Smooth muscle cell (in vitro differentiated cells): ENCODE results near the gene EPC2. TPM values are rescaled to one million over a fixed set of nuclear protein-coding genes. Genes with fewer than 3 reads are reported as not detected.

Experiments
- DNase-seq: peaks from one replicate; lab custom pipeline; 2025; ENCODE audit not compliant: unreplicated experiment; lab: John Stamatoyannopoulos, UW
- H2AFZ ChIP-seq: fragments of 200-600 bp; sonication (generic); 2 replicates; pipeline ENCODE4 v1.6.0; 2016; ENCODE audit warnings: antibody characterized with exemption, low read depth, mild to moderate bottlenecking
- H3F3A ChIP-seq: fragments of 200-600 bp; sonication (generic); 2 replicates; pipeline ENCODE4 v1.6.0; 2017; ENCODE audit warnings: antibody characterized with exemption, low read depth
- H3K27ac ChIP-seq: fragments of 200-600 bp; sonication (generic); 2 replicates; pipeline ENCODE4 v1.5.1; 2016; ENCODE audit warnings: low read depth, mild to moderate bottlenecking
- H3K27me3 ChIP-seq: fragments of 200-600 bp; sonication (generic); 2 replicates; pipeline ENCODE4 v1.6.1; 2016; ENCODE audit warnings: low read depth, mild to moderate bottlenecking
- H3K36me3 ChIP-seq: fragments of 200-600 bp; sonication (generic); 2 replicates; pipeline ENCODE4 v1.5.1; 2016; ENCODE audit warnings: low read depth
- H3K4me1 ChIP-seq: fragments of 200-600 bp; sonication (generic); 2 replicates; pipeline ENCODE4 v1.5.1; 2016; ENCODE audit warnings: low read depth
- H3K4me2 ChIP-seq: fragments of 200-600 bp; sonication (generic); 2 replicates; pipeline ENCODE4 v1.6.0; 2016; ENCODE audit warnings: mild to moderate bottlenecking
- H3K4me3 ChIP-seq: fragments of 200-600 bp; sonication (generic); 2 replicates; pipeline ENCODE4 v1.5.1; 2016; ENCODE audit warnings: mild to moderate bottlenecking
- H3K79me2 ChIP-seq: fragments of 200-600 bp; sonication (generic); 2 replicates; pipeline ENCODE4 v1.6.0; 2016; ENCODE audit warnings: low read depth, mild to moderate bottlenecking
- H3K9ac ChIP-seq: fragments of 200-600 bp; sonication (generic); 2 replicates; pipeline ENCODE4 v1.6.0; 2016; ENCODE audit warnings: low read depth
- H3K9me3 ChIP-seq: fragments of 200-600 bp; sonication (generic); replicated peaks from 2 replicates; pipeline ENCODE4 v1.5.1; 2016; ENCODE audit warnings: low read depth
- H4K20me1 ChIP-seq: fragments of 200-600 bp; sonication (generic); 2 replicates; pipeline ENCODE4 v1.6.0; 2016; ENCODE audit warnings: low read depth
- WGBS: methylation state at CpG from one replicate; pipeline ENCODE4 v1.1.7; 2016; ENCODE audit warnings: low lambda C conversion rate; 5-methylcytosine and 5-hydroxymethylcytosine counted together
- polyA plus RNA-seq: library from polyadenylated mRNA; unstranded; fragments of >200 nt; fragmentation: Nextera tagmentation; extraction: Ambion mirVana; gene quantifications from 2 replicates; pipeline ENCODE4 v1.2.1, GENCODE V29; 2016
- small RNA-seq: library from RNA; depleted of rRNA; stranded (forward); fragments of <200 nt; gene quantifications from one replicate; pipeline ENCODE3, GENCODE V24; 2014
- total RNA-seq: library from RNA; depleted of rRNA; stranded (reverse); fragments of >200 nt; gene quantifications from 2 replicates; pipeline ENCODE4 v1.2.3, GENCODE V29; 2014
- TF ChIP-seq, protein P1 (sequence below): fragments of 200-600 bp; sonication (generic); IDR thresholded peaks from 2 replicates; pipeline ENCODE4 v1.5.1; 2017; ENCODE audit warnings: borderline replicate concordance, mild to moderate bottlenecking, antibody characterized with exemption; ENCODE audit not compliant: insufficient read depth, poor library complexity, severe bottlenecking

EPC2 gene
- total and polyA plus RNA-seq, 2 experiments from 2014 or later, result 2.7 to 26.7 TPM

DNA sequence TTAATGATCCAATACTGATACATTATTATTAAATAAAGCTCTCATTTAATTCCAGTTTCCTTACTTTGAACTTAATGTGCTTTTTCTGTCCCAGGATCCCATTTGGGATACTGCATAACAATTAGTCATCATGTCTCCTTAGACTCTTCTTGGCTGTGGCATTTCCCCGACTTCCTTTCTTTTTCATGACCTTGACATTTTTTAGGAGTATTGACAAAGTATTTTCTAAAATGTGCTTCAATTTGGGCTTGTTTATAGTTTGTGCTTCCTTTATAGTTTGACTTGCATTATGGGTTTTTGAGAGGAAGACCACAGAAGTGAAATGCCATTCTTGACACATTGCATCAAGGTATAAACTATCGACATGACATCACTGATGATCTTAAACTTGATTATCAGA lies 184.4 kb downstream of the EPC2 start:
- H3K4me2 ChIP-seq, result no peak overlapping the region
- TF ChIP-seq, protein P1, sequence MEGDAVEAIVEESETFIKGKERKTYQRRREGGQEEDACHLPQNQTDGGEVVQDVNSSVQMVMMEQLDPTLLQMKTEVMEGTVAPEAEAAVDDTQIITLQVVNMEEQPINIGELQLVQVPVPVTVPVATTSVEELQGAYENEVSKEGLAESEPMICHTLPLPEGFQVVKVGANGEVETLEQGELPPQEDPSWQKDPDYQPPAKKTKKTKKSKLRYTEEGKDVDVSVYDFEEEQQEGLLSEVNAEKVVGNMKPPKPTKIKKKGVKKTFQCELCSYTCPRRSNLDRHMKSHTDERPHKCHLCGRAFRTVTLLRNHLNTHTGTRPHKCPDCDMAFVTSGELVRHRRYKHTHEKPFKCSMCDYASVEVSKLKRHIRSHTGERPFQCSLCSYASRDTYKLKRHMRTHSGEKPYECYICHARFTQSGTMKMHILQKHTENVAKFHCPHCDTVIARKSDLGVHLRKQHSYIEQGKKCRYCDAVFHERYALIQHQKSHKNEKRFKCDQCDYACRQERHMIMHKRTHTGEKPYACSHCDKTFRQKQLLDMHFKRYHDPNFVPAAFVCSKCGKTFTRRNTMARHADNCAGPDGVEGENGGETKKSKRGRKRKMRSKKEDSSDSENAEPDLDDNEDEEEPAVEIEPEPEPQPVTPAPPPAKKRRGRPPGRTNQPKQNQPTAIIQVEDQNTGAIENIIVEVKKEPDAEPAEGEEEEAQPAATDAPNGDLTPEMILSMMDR, result no peak
- no peaks in the 10 kb centered on the region for H3K27me3 ChIP-seq
- 90% methylated on average over 2 of the region's 2 CpGs for WGBS
- H3K79me2 ChIP-seq, result no peaks in the 10 kb centered on the region
- no peak overlapping the region for H3K9ac ChIP-seq
- no peak for DNase-seq
- no peaks in the 10 kb centered on the region for H3K9me3 ChIP-seq
- no peaks in the 10 kb centered on the region for H4K20me1 ChIP-seq
- H3K27ac ChIP-seq, result no peak overlapping the region
- H3K36me3 ChIP-seq, result no peaks in the 10 kb centered on the region
- no peaks in the 10 kb centered on the region for H3F3A ChIP-seq
- H3K4me3 ChIP-seq, result no peak overlapping the region
- H2AFZ ChIP-seq, result no peak overlapping the region
- H3K4me1 ChIP-seq, result no peaks in the 10 kb centered on the region

DNA sequence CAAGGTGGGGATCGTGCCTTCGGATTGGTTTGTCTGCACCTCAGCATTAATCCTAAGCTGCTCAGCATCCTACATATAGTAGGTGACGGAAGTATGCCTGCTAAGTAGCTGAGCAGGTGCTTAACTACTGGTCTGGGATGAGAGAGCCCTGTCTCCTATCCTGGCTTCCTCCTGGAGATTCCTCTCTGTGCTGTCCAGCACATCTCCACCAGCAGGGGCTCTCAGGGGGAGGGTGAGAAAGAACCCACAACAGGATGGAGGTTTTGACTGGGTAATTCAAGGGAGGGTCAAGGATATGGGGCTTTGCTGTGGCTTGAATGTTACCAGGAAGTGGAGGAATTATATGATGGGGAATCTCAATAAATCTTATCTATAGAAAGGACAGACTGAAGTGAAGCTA lies 185.1 kb downstream of the EPC2 start:
- Histone ChIP-seq H3K4me1 (no peaks in the 10 kb centered on the region), H3K4me2 (no peak overlapping the region), H3K27ac (no peak overlapping the region), H3K79me2 (no peaks in the 10 kb centered on the region), H3K9me3 (no peaks in the 10 kb centered on the region), H3K36me3 (no peaks in the 10 kb centered on the region), H4K20me1 (no peaks in the 10 kb centered on the region), H3F3A (no peaks in the 10 kb centered on the region), H3K27me3 (peaks cover 3% of the 10 kb centered on the region), H2AFZ (no peak overlapping the region), H3K4me3 (no peak overlapping the region), H3K9ac (no peak overlapping the region)
- TF ChIP-seq, protein P1, result no peak
- no peak for DNase-seq
- WGBS, result 91% methylated on average over 3 of the region's 3 CpGs

DNA sequence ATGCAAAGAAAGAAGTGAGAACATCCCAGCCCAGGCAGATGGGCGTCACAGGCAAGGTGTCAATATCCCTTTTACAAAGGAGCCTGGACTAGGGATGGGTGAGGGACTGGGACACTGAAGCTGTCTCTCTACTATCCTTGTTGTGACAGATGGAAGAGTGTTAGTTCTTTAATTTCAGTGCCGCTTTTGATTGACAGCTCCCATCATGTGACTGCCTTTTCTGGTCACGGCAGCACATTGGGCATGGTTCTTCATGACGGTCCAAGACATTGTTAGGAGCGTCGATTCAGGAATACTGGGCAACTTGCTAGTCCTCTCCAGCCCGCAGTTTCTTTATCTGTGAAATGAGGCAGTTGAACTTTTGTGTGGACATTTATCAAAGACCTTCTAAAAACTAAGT lies 188.1 kb downstream of the EPC2 start:
- Histone ChIP-seq H3K9ac (no peak overlapping the region), H3F3A (no peaks in the 10 kb centered on the region), H3K79me2 (no peaks in the 10 kb centered on the region), H3K4me1 (no peaks in the 10 kb centered on the region), H3K4me3 (no peak overlapping the region), H3K4me2 (no peak overlapping the region), H2AFZ (no peak overlapping the region), H3K27ac (no peak overlapping the region), H3K36me3 (no peaks in the 10 kb centered on the region), H3K9me3 (no peaks in the 10 kb centered on the region), H4K20me1 (no peaks in the 10 kb centered on the region), H3K27me3 (peaks cover 9% of the 10 kb centered on the region)
- TF ChIP-seq, protein P1, result no peak
- 94% methylated on average over 7 of the region's 7 CpGs for WGBS
- no peak for DNase-seq

Small RNA genes within 50 kb of the gene (small RNA-seq; reads per million reads assigned to genes)
- not detected for gene RNU2-9P
- not detected for gene RPS29P8

Other genes starting within 250 kb of the EPC2 start
- gene KIF5C, start 230.5 kb downstream of the EPC2 start, total RNA-seq, result 0.72 and 1.4 TPM in 2 replicates
- 0.09 and 1.4 TPM in 2 replicates for gene KIF5C, start 230.5 kb downstream of the EPC2 start, polyA plus RNA-seq